ENCODE measurements around the gene CCT7. TPM values are rescaled to one million over a fixed set of nuclear protein-coding genes. Genes with fewer than 3 reads are reported as not detected.

CCT7 gene
- total and polyA plus RNA-seq, 2 of the 8 experiments (the other 6 are each of a cell fraction or from before 2014, with no cell fraction given), result 440 to 474 TPM

- TF ChIP-seq USF2 (IDR thresholded peaks at IDR 0.05; ENCODE audit: low read length) (no peak), E2F6 (IDR thresholded peaks at IDR 0.05) (no peak), RBBP5 (IDR thresholded peaks at IDR 0.05; ENCODE audit: borderline replicate concordance, low read depth, low read length) (no peak), TBP (IDR thresholded peaks at IDR 0.05; ENCODE audit: low read depth, low read length) (no peak)
These were observed 32.9 kb downstream of the CCT7 start (continued) for GRCh38 chr2:73267008-73267407.

Data from H1 (cell line).